ENCODE measurements around the gene CYP27A1.

The CYP27A1 gene

DNA sequence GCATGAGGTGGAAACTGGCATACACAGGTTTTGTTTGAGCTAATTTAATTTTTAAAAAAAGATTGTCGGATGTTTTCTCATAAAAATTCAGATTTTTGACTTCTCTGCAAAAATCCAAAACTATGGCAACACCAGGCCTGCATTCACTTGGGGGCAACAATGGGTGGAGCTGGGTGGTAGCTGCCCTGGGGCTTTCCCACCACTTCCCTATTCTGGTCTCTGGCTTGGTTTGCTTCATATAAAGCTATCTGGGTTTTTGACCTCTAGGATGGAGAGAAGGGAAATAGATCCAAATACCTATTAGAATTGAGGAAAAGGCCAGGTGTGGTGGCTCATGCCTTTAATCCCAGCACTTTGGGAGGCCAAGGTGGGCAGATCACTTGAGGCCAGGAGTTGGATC lies 5.5 kb upstream of the CYP27A1 start:
- no peak for DNase-seq

DNA sequence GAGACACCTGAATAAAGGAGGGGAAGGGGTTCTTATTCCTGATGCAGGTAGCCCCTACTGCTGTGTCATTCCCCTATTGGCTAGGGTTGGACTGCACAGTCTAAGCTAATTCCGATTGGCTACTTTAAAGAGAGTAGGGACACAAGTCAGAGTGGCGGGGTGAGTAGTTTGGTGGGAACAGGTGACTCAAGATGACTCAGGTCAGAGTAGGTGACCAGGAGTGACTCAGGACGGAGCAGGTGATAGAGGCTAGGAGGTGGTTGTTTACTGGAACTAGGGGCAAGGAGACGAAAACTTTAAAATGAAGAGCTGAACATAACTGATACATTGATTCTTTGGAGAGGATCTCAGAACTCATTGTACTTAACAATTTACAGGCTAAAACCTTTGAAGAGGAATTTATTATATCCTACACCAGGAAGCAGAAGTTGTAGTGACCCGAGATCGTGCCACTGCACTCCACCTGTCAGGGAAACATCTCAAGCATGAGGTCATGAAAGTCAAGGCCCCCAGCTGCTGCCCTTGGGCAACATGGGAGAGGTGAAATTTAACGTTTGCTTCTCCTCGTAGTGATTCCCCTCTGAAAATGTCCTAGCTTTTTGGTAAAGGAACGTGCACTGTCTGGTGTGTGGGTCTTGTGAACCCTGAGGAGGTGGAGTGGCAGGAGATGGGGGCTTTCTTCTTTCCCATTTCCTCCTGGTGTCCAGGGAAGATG lies 4.5 kb upstream of the CYP27A1 start:
- no peak for DNase-seq

DNA sequence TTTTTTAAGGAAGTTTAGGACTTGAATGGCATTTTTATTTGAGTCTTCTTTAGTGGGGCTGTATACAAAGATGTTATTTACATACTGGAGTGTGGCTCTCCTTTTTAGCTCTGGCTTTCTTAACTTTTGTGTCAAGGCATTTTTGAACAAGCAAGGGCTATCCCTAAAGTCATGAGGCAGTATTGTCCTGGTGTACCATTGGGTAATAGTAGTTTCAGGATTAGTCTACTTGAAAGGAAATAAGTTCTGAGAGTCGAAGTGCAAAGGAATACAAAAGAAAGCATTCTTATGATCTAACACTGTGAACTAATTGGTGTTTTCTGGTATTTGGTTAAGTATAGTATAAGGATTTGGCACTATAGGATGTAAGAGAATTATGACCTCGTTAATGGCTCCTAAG lies 1.9 kb upstream of the CYP27A1 start:
- no peak for DNase-seq

DNA sequence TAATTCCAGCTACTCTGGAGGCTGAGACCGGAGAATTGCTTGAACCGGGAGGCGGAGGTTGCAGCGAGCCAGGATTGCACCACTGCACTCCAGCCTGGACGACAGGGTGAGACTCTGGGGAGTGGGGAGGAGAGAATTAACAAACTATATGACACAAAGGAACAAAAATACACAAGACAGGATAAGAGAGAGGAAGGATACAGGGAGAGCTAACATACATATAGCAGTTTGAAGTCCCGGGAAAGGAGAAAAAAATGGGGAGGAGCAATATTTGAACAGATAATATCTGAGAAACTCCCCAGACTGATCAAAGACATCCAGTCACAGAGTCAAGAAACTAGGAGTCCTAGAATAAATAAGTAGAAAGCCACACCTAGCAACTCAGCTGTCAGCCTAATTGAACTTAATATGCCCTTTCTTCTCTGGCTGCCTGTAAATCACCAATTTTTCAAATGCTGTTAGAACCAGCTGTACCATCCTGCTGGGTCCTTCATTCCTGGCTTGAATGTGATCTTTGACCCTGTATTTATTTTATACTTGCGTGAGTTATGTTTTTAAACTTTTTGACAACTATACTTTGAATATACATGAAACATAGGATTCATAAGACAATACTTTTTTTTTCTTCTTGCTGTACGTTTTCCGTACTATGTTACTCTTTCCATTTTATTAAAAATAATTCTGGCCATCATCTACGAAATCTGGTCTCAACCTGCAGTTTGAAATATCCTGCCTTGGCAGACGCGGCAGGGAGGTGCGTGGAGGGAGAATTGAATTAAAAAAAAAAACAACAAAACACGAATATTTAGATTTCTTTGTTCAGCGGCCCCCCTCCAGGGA lies 876 bp upstream of the CYP27A1 start:
- DNase-seq = no peak

DNA sequence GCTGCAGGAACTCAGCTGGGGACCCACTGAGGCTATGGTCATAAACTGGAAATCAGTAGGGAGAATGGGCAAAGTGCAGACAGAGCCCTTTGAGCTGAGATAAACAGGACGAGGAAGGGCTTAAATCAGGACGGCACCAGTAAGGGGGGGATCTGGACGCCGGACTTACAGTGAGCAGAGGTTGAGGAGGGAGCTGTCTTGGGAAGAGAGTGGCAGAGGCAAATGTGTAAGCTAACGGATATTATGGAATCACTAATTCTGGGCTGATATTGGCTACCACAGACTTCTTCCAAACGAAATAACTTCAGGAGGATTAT lies 539 bp downstream of the CYP27A1 start:
- DNase-seq = no peak

DNA sequence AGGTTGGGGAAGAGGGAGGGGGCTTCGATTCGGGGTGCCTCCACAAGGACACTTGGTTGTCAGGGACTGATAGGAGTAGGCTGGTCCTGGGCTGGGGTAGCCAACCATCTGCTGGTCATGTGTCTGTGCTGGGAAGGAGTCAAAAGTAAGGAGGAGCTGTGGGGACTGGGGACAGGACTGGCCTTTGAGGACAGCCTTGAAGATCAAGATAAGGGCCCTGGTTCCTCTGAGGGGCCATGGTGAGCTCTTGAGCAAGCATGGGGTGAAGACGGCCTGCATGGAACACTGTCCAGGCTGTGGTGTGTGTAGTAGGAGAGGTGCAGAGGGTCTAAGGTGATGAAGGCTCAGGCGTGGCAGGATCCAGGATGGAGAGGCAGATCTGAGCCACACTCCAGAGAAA lies 1.7 kb downstream of the CYP27A1 start:
- DNase-seq = no peak

DNA sequence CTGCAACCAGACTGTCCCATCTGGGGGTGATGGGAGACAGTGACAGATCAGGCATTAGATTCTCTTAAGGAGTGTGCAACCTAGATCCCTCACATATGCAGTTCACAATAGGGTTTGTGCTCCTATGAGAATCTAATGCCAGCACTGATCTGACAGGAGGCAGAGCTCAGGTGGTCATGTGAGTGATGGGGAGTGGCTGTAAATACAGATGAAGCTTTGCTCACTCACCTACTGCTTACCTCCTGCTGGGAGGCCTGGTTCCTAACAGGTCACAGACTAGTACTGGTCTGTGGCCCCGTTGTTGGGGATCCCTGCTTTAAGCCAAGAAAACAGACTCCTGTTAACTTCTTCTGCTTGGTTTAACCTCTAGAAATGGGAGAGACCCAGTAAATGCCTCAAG lies 3.2 kb downstream of the CYP27A1 start:
- DNase-seq = no peak

DNA sequence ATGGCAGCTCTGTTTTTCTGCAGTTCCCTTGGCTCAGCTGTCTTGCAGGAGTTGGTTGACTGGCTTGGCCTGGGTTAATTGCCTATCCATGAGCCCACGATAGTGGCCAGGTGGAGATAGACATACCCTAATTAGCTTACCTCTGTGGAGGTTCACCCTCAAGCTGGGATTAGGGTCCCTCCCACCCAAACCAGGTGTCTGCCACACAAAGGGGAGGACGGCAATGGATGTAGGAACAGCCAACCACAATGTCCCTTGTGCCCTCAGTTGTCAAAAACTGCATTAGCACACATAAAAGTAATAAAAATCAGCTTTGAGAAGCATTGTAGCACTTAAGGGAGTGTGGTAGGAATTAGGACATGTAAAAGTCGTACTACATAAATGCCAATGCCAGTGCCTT lies 4.2 kb downstream of the CYP27A1 start:
- DNase-seq = no peak

DNA sequence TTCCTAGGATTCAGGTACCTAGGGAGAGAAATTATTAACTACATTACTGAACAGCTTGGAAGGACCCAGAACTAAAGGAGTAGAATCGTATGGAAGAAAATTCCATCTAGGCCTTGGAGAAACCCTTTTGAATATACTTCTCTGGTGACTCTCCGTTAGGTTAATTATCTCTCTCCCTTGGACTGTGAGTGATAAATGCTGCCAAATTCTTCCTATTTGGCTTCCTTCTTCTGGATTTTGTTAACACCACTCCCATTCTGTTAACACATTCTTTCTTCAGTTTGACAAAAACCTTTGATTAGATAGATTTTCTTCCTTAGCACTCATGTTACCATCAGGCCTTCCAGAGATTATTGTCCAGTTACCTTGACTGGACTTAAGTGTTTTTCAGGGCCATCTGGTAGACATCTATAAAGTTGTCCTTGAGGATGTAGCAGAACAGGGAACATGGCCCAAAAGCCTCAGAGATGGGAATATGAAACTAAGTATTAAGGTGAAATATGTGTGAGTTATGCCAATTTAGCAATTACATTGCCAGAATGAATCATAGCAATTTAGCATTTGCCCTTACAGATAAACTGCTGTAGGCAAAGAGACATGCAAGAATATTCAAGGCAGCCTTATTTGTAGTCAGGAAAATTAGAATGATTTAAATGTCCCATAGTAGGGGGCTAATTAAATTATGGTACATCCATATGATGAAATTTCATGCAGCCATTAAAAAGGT lies 6.7 kb downstream of the CYP27A1 start:
- no peak for DNase-seq

DNA sequence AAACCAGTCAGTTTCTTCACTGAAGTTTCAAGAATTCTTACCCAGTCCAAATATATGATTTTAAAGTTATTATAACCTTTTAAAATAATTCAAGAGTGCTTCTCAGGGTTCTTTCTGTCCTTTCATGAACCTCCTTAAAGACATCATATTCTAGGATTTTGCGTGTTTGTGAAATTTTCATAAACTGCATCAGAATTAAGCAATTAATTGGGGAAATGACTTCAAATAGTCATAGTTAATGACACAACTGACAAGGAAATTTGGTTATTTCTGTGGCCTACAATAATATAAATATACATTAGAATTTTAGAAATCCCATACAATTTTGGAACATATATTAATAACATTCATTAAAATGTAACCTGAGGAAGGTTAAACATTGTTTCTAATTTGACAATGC lies 10.5 kb downstream of the CYP27A1 start:
- no peak for DNase-seq

DNA sequence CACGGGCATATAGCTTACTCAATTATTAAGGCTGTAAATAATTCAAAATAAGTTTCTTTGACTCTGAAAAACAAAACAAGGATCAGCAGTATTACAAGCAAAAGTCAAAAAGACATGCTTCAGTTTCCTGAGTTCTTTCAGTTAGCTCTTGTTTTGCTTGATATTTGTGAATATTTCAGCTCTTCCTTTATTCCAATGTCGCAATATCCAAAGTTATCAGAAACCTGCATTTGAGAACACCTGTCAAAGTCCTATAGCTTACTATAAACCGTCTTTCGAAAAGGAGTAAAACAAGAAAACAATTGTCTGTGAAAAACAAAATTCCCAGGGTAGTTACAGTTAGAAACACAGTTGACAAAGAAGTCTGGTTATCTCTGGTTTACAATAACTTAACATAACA lies 14.7 kb downstream of the CYP27A1 start:
- DNase-seq = no peak

DNA sequence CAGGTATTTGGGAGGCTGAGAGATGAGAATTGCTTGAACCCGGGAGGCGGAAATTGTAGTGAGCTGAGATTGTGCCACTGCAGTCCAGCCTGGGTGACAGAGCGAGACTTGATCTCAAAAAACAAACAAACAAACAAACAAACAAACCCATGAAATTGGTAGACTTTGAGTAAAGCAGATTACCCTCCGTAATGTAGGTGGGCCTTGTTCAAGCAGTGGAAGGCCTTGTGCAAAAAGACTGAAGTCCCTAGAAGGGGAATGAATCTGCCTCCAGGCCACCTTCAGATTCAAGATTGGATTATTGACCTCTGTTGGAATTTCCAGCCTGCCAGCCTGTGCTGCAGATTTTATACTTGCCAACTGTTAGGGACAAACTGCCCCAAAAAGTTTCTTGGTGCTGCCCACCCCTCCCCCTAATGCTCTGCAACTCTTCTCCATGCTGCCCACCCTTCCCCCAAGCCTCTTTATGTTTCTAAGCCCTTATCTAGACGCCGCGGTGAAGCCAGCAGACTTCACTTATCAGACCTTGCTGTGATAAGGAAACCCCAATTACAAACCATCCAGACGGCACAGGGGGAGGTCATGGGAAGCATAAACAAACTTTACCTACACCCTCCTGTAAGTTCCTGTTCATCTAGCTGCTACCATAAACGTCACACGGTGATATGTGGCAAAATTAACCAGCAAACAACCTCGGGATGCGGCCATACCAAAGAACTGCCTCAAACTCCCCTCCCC lies 17.0 kb downstream of the CYP27A1 start:
- DNase-seq = no peak

DNA sequence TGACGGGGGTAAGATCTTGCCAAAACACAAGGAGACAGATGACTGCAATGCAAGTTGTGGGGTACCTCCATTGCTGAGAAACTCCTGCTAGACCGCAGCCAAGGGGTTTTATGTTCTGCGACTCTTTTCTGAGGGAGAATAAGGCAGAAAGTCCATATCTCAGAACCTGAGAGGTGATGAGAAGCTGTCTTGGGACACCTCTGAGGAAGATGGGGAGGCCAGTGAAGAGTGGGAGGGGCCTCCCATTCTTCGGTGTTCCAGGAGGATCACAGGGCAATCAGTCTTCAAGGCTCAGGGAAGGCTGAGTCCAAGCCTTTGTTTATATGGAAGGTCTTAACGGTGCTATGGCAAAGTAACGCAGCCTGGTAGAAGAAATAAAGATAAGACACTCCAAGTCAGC lies 18.0 kb downstream of the CYP27A1 start:
- no peak for DNase-seq

DNA sequence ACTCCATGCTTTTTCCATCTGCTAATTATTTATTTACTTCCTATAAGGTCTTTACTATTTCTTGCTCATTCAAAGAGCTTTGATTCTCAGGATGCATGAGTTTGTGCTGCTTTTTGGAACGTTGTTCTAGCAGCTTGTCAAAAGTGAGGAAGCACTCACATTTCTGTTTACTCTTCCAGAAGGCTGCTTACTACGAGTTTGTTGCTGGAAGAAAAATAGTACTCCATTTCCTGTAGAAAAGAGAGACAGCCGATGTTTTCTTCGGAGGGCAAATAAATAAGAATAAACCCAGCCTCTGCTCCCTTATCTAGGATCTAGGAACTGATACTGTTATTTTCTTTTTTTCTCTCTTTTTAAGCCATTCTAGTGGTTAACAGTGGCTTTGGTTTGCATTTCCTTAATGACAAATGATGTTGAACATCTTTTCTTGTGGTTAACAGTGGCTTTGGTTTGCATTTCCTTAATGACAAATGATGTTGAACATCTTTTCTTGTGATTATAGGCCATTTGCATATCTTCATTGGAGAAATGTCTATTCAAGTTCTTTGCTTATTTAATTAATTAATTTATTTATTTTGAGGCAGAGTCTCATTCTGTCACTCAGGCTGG lies 20.5 kb downstream of the CYP27A1 start:
- no peak for DNase-seq

DNA sequence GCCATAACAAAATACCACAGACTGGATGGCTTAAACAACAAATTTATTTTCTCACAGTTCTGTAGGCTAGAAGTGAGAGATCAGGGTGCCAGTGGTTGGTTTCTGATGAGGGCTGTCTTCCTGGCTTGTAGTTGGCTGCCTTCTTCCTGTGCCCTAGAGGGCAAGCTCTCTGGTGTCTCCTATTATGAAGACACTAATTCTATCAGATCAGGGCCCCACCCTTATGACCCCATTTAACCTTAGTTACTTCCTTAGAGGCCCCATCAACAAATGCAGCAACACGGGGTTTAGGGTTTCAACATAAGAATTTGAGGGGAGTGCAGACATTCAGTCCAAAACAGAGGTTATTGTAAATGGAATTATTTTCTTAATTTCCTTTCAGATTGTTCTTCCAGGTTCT lies 22.9 kb downstream of the CYP27A1 start:
- DNase-seq = no peak

DNA sequence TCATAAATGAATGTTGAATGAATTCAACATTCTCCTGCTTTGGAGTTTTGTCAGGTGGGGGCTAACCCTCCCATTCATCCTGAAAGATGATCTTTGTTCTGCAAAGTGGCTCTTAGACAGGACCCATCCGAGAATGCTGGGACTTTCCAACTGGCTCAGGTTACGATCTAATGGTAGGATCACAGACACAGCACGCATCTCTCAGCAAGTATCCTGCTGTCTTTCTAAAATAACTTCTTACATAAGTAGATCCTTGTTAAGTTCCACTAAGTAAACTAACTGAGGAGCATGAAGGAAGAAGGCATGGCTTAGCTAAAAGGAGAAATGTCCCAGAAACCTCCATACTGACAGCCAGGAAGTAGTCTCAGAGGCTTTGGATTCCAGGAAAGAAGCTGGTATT lies 23.7 kb downstream of the CYP27A1 start:
- DNase-seq = no peak

DNA sequence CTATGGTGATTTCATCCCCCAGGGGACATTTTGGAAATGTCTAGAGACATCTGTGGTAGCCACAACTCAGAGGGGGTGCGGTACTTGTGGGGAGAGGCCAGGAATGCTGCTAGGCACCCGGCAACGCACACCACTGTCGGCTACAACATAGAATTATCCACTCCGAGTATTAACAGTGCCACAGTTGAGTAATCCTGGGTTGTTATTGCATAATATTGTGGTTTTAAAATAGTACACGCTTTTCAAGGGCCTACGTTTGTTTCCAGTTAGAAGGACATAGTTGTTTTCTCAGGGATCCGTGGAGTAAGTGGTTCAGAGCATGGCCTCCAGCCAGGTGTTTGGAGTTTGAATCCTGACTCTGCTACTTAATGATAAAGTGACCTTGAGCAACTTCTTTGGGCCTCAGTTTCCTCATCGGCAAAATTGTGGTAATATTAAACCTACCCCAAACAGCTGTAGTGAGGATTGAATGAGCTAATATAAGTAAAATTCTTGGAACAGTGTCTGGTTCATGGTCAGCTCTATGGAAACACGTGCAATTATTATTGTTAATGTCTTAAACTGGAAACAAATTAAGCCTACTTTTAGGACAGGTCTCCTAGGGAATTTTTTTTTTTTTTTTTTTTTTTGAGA lies 24.5 kb downstream of the CYP27A1 start:
- DNase-seq = no peak

DNA sequence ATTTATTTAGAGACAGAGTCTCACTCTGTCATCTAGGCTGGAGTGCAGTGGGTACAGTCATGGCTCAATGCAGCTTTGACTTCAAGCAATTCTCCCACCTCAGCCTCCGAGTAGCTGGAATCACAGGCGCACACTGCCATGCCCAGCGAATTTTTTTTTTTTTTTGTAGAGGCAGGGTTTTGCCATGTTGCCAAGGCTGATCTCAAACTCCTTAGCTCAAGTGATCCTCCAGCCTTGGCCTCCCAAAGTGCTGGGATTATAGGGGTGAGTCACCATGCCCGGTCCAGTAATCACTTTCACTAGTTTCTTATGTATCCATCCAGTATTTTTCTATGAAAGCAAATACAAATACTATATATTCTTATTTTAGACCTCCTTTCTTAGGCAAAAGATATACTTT lies 25.7 kb downstream of the CYP27A1 start:
- no peak for DNase-seq

DNA sequence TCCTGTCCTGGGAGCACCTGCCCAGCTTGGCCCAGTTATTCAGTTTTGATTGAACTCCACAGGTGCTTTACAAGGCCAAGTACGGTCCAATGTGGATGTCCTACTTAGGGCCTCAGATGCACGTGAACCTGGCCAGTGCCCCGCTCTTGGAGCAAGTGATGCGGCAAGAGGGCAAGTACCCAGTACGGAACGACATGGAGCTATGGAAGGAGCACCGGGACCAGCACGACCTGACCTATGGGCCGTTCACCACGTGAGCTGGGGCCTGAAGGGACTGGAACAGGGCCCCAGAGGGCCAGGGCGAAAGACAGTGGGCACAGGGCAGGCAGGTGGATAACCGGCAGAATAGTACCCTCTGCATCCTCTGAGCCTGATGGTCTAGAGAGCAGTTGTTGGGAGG lies 27.6 kb downstream of the CYP27A1 start:
- no peak for DNase-seq

DNA sequence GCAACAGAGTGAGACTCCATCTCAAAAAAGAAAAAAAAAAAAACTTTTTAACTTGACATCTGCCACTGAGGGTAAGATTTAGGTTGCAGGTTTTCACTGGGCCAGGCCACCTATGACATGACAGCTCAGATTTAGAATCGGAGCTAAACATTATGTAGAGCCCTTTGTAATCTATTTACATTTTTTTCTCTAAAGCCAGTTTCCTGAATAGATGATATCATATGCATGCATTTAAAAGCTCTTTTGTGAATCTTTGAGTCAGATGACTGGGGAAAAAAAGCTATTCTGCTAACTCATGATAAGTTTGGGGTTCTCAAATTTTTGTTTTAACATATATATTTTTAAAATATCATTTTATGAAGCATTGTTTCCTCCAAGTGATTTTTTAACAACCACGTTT lies 28.3 kb downstream of the CYP27A1 start:
- no peak for DNase-seq

DNA sequence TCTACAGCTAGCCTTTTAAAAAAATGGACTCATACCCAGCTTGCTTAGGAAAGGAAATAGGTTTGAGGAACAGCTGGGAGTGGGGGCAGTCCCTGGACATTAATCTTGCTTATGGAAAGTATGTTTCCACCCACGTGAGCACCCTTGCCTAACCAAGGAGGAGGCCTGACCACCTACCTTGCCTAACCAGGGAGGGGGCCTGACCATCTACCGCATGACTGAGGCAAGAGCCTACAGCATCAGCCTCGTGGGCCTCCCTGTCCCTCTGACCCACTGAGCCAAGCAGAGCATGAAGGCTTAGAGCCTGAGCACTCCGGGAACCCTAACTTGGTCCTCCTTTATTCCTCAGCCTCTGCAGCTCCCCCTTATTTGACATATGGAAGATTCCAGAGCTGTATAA lies 29.4 kb downstream of the CYP27A1 start:
- DNase-seq = no peak

DNA sequence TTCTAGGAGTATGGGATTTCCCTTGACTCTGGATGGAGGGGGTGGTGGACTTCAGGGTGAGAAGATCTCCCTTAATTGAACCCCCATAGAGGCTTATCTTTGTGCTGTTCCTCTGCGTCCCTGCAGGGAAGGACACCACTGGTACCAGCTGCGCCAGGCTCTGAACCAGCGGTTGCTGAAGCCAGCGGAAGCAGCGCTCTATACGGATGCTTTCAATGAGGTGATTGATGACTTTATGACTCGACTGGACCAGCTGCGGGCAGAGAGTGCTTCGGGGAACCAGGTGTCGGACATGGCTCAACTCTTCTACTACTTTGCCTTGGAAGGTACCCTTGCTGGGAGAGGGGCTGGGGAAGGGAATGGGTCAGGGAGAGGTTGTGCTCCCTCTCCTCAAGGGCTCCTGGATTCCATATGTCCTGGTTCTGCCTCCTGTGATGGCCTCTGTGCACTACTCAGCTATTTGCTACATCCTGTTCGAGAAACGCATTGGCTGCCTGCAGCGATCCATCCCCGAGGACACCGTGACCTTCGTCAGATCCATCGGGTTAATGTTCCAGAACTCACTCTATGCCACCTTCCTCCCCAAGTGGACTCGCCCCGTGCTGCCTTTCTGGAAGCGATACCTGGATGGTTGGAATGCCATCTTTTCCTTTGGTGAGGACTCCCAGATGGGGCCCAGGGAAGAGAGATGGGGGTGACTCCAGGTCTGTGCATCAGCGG lies 30.3 kb downstream of the CYP27A1 start:
- DNase-seq = no peak
